HepG2 (cell line): ENCODE results near the gene C18orf63. TPM values are rescaled to one million over a fixed set of nuclear protein-coding genes. Genes with fewer than 3 reads are reported as not detected.
A peak's percentile ranks its signal among the peaks of the same experiment; 100 is the strongest.

Source experiments
- BORCS8-MEF2B ChIP-seq: sonication (generic); formaldehyde crosslinking; IDR thresholded peaks from 2 replicates; pipeline ENCODE4 v1.8.0; 2022; ENCODE audit warnings: mild to moderate bottlenecking, missing genetic modification reagents
- ELF3 ChIP-seq: IDR thresholded peaks from 2 replicates; pipeline ENCODE4 v1.6.1; 2016; ENCODE audit warnings: missing genetic modification reagents, missing compliant biosample characterization
- FUBP1 ChIP-seq: sonication (generic); formaldehyde crosslinking; IDR thresholded peaks from 2 replicates; pipeline ENCODE4 v1.5.1; 2020; ENCODE audit warnings: missing genetic modification reagents, mild to moderate bottlenecking, borderline replicate concordance
- HNRNPUL1 ChIP-seq: fragments of 200-400 bp; formaldehyde crosslinking; IDR thresholded peaks from 2 replicates; pipeline ENCODE4 v1.6.1; 2017; ENCODE audit warnings: low read depth, mild to moderate bottlenecking, low read length, moderate library complexity
- MEIS2 ChIP-seq: sonication (generic); formaldehyde crosslinking; IDR thresholded peaks from 2 replicates; pipeline ENCODE4 v1.9.0; 2021; ENCODE audit warnings: mild to moderate bottlenecking, missing genetic modification reagents
- NCOA1 ChIP-seq: sonication (generic); formaldehyde crosslinking; IDR thresholded peaks from 2 replicates; pipeline ENCODE4 v1.9.0; 2021; ENCODE audit warnings: missing genetic modification reagents
- NFIB ChIP-seq: sonication (generic); formaldehyde crosslinking; IDR thresholded peaks from 2 replicates; pipeline ENCODE4 v1.9.0; 2021; ENCODE audit warnings: missing genetic modification reagents, mild to moderate bottlenecking, borderline replicate concordance
- NR2F2 ChIP-seq: IDR thresholded peaks from 2 replicates; pipeline ENCODE4 v1.6.1; 2012; ENCODE audit warnings: low read depth, inconsistent platforms, borderline replicate concordance
- PAXIP1 ChIP-seq: sonication (generic); formaldehyde crosslinking; conservative IDR thresholded peaks from 2 replicates; pipeline ENCODE4 v1.4.0; 2020; ENCODE audit warnings: mild to moderate bottlenecking, missing genetic modification reagents, moderate library complexity
- SMYD3 ChIP-seq: sonication (generic); formaldehyde crosslinking; IDR thresholded peaks from 2 replicates; pipeline ENCODE4 v1.8.1; 2023; ENCODE audit warnings: mild to moderate bottlenecking, missing genetic modification reagents
- TFE3 ChIP-seq: IDR thresholded peaks from 2 replicates; pipeline ENCODE4 v1.6.1; 2016
- ZNF138 ChIP-seq: sonication (generic); formaldehyde crosslinking; IDR thresholded peaks from 2 replicates; pipeline ENCODE4 v1.5.0; 2020; ENCODE audit warnings: mild to moderate bottlenecking, low read depth, missing genetic modification reagents
- ZNF468 ChIP-seq: sonication (generic); formaldehyde crosslinking; IDR thresholded peaks from 2 replicates; pipeline ENCODE4 v1.8.0; 2022; ENCODE audit warnings: mild to moderate bottlenecking, moderate library complexity, missing genetic modification reagents
- ZNF510 ChIP-seq: sonication (generic); formaldehyde crosslinking; IDR thresholded peaks from 2 replicates; pipeline ENCODE4 v1.4.0; 2020; ENCODE audit warnings: low read depth, mild to moderate bottlenecking, missing genetic modification reagents
- ZNF646 ChIP-seq: sonication (generic); formaldehyde crosslinking; IDR thresholded peaks from 2 replicates; pipeline ENCODE4 v1.9.0; 2021; ENCODE audit warnings: mild to moderate bottlenecking, missing genetic modification reagents
- ZNF724P ChIP-seq: sonication (generic); formaldehyde crosslinking; IDR thresholded peaks from 2 replicates; pipeline ENCODE4 v1.8.0; 2022; ENCODE audit warnings: missing genetic modification reagents, borderline replicate concordance
- polyA plus RNA-seq, 8 experiments: library from polyadenylated mRNA; depleted of rRNA in 3 of 8; stranded (reverse) in 7 of 8; unstranded in 1 of 8; fragments of >200 nt; fragmentation: Illumina TruSeq in 4 of 8; extraction: Trizol in 4 of 8; gene quantifications; 2 replicates each; pipeline versions ENCODE4 v1.2.1 to v1.2.3, GENCODE V29; 2011 to 2016; ENCODE audit warnings: low read depth in 4 of 8, missing spikeins in 1 of 8, mixed read lengths in 1 of 8; ENCODE audit not compliant: insufficient read depth in 1 of 8
- total RNA-seq, 5 experiments: library from RNA; depleted of rRNA; stranded (reverse); fragments of >200 nt; fragmentation: Illumina TruSeq; extraction: Trizol; gene quantifications; 2 replicates each; pipeline ENCODE4 v1.2.3, GENCODE V29; 2016; ENCODE audit warnings: low read depth in 1 of 5

Gene C18orf63
- total and polyA plus RNA-seq, 2 of the 13 experiments (the other 11 are each of a cell fraction or from before 2014, with no cell fraction given), result 0.01 TPM; not detected in 1

- TF ChIP-seq ZNF646 (CRISPR knock-in tag) (peak; percentile 70; the same call in 1 of the 2 replicates), NCOA1 (CRISPR knock-in tag) (no peak), ZNF724P (CRISPR knock-in tag) (0 out of 2 replicates have a peak, but pooled peaks have one; percentile 44), PAXIP1 (CRISPR knock-in tag) (peak; percentile 84), ZNF138 (CRISPR knock-in tag) (no peak), BORCS8-MEF2B (CRISPR knock-in tag) (no peak), SMYD3 (CRISPR knock-in tag) (no peak), FUBP1 (CRISPR knock-in tag) (no peak), ELF3 (CRISPR knock-in tag) (no peak; the same call in 1 of the 2 replicates), ZNF510 (CRISPR knock-in tag) (no peak), NR2F2 (no peak), MEIS2 (CRISPR knock-in tag) (peak; percentile 88), HNRNPUL1 (no peak), ZNF468 (CRISPR knock-in tag) (no peak), TFE3 (no peak), NFIB (CRISPR knock-in tag) (no peak)
Observed at GRCh38 chr18:74266161-74266560, 49.5 kb upstream of the C18orf63 start (continued).
